D721Med (cell line): ENCODE data around the gene H2AZ1.
"Not testable (repeated sequence)": the region's sequence is repeated elsewhere in the genome, so short reads cannot be mapped to it uniquely, and the experiment has no call there.

Experiments used
- DNase-seq: peaks from one replicate; pipeline ENCODE4 v3.0.0; 2011; ENCODE audit warnings: low spot score; ENCODE audit not compliant: insufficient read length
- FAIRE-seq: peaks from 2 replicates; lab custom pipeline; 2011; peaks lifted over from hg19 to GRCh38; lab: Jason Lieb, UNC
- TF ChIP-seq, protein P1 (sequence below): IDR thresholded peaks from 2 replicates; pipeline ENCODE4 v1.5.1; 2012; ENCODE audit warnings: mild to moderate bottlenecking, control low read depth; ENCODE audit not compliant: insufficient read depth; ENCODE audit errors: missing control alignments

Gene H2AZ1

DNA sequence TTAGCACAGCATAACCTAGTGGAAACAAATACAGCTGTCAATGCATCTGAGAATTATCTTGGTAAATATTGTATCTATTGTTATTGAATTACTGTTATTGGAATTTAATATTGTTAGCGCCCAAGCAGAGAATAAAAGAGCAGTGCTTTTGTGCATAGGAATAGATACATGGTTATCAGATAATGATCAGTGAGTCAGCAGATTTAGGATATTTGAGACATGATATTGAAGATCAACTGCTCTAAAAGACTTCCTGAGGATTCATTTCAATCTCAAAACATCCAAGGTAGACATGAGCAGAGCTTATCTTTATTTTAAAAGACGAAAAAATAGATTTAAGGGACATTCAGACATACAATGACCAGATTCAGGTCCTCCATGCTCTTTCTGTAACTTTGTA lies 10.6 kb upstream of the H2AZ1 start:
- TF ChIP-seq, protein P1, sequence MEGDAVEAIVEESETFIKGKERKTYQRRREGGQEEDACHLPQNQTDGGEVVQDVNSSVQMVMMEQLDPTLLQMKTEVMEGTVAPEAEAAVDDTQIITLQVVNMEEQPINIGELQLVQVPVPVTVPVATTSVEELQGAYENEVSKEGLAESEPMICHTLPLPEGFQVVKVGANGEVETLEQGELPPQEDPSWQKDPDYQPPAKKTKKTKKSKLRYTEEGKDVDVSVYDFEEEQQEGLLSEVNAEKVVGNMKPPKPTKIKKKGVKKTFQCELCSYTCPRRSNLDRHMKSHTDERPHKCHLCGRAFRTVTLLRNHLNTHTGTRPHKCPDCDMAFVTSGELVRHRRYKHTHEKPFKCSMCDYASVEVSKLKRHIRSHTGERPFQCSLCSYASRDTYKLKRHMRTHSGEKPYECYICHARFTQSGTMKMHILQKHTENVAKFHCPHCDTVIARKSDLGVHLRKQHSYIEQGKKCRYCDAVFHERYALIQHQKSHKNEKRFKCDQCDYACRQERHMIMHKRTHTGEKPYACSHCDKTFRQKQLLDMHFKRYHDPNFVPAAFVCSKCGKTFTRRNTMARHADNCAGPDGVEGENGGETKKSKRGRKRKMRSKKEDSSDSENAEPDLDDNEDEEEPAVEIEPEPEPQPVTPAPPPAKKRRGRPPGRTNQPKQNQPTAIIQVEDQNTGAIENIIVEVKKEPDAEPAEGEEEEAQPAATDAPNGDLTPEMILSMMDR: no peak
- DNase-seq (no peak), FAIRE-seq (no peak)

DNA sequence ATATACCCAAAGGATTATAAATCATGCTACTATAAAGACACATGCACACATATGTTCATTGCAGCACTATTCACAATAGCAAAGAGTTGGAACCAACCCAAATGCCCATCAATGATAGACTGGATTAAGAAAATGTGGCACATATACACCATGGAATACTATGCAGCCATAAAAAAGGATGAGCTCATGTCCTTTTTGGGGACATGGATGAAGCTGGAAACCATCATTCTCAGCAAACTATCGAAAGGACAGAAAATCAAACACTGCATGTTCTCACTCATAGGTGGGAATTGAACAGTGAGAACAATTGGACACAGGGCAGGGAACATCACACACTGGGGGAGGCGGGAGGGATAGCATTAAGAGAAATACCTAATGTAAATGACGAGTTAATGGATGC lies 8.1 kb upstream of the H2AZ1 start:
- not testable (repeated sequence) for FAIRE-seq, DNase-seq

DNA sequence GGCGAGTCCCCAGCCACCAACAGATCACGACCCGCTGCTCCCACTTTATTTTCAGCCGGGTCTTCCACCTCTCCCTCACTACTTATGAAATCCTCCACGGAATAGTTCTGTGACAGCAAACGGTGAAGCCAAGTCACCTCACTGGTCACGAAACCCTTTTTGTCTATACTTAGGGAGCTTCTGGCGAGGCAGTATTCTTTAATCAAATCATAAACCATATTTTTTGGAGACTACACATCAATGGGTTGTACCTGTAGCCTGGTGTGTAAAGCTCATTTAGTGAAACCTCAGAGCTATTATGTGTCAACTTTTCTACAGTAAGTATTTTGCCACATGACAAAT lies 809 bp upstream of the H2AZ1 start:
- DNase-seq: no peak
- TF ChIP-seq, protein P1: no peak
- FAIRE-seq: no peak

DNA sequence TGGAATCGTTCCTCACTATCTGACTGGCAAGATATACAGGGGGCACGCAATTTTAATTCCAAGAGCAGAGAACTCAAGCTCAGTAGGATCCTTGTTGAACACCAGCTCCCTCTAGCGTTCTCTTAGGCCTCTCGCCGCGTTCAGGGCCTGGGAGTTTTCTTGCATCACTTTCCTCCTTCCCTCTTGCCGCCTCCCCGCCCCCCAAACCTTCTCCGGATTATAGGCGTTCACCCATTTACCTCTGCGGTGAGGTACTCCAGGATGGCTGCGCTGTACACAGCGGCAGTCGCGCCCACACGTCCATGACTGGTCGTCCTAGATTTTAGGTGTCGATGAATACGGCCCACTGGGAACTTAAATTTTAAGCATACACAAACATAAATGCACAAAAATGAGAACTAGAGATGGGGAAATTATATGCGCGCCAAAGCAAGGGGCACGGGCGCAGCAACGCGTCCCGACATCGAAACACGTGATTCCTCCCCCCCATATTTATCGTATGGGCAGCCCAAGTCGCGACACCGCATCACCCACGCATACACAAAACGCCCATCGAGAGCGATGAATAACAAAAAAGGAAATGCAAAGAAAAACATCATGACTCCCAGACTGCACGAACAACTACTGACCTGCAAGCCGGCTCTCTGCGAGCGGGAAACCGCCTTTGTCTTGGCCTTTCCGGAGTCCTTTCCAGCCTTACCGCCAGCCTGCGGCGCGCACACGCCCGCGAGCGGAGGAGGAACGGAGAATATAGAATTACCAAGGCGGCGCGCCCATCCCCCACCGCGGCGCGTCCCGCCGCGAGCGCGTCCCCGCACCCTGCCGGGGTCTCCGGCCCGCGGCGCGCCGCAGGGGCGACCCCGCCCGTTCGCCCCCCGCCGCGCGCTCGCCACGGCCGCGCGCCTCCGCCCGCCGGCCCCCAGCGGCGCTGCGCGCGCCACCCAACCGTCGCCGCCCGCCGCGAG lies 759 bp downstream of the H2AZ1 start:
- FAIRE-seq (no peak), DNase-seq (peak; percentile 39)
- TF ChIP-seq, protein P1: peak; percentile 90

DNA sequence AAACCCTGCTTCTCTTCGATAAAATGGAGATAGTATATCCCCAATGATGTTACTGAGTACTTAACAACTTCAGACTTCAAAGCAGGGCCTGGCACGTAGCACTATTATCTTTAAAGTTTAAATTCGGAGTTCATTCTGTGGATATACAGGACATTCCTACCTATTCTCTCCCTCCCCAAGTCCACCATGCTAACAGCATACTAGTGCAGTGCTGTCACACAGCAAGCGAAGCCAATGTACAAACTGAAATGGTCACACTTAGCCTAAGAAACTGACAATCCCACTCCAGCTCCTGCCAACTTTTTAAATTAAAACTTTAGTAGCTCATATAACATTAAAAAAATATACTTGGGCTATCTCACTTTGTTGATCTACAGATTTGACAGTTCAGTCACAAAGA lies 2.5 kb downstream of the H2AZ1 start:
- FAIRE-seq (no peak), DNase-seq (no peak)
- TF ChIP-seq, protein P1: no peak

DNA sequence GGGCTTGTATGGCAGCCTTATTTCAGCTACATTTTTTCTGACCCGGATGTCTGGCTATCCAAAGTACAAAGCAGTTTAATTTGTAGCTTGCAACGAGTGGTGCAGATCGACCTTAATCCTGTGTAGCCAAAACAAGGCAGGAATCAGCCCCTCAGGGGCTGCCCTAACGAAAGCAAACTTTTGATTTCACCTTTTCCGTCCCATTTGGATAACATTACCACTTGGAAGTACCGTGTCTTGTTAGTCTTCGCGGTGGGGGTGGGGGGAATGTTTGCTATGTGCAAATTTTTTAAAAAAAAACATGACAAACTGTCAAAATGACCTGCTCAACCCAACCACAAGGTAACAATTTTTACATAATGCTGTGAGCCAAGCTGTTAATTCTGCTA lies 2.9 kb downstream of the H2AZ1 start:
- TF ChIP-seq, protein P1: no peak
- no peak for DNase-seq
- no peak for FAIRE-seq

DNA sequence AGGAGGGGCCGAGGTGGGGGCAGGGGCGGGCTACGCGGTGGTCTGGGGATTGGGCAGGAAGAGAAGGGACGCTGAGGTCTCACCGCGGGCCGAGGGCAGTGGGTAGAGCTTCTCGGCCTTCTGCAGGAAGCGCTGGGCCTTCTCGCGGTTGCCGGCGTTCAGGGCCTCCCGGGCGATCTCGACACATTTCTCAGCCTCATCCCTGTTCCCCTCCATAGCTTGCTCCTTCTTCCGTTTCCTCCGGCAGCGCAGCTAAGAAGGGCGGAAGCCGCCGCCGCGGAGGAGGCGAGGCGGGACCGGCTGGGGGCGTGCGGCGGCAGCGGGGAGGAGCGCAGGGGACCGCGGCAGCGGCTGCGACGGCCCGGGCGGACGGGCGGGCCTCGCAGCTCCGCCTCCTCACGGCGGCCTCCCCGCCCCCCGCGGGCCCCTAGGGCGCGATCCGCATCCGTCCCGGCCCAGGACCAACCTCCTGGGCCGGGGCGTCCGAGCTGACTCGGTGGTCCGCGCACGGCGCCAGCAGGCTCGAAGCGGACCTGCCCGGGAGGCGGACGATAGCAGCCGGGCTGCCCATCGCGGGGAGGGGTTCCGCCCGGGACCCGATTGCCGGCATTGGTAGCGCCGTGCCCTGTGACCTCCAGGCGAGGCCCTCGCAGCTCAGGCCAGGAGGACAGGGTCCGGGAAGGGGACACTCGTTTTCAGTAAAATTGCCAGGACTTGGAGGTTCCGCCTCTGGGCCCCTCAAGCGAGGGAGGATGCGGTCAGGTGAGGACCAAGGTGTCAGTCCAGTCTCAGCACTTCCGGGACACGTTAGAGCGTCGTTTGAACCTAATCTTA lies 3.5 kb downstream of the H2AZ1 start, which contains the start of gene DNAJB14:
Gene DNAJB14, minus strand, starts transcription at position 263 of the 834 bp plus-strand sequence. Its CDS starts 47 bp downstream, at position 216.
- TF ChIP-seq, protein P1: peak; percentile 2
- FAIRE-seq: no peak

More for the DNA sequence above, 3.5 kb downstream of the H2AZ1 start, which contains the start of gene DNAJB14:
- peak; percentile 30 for DNase-seq
